Activated CD4-positive, CD25-positive, alpha-beta regulatory T cell (primary cell): ENCODE results near the gene MAU2.
"Not testable (repeated sequence)": the region's sequence is repeated elsewhere in the genome, so short reads cannot be mapped to it uniquely, and the experiment has no call there.

ENCODE experiments used
- DNase-seq, 4 experiments: peaks; one replicate each; lab custom pipeline; 2025; lab: John Stamatoyannopoulos, UW

The MAU2 gene

DNA sequence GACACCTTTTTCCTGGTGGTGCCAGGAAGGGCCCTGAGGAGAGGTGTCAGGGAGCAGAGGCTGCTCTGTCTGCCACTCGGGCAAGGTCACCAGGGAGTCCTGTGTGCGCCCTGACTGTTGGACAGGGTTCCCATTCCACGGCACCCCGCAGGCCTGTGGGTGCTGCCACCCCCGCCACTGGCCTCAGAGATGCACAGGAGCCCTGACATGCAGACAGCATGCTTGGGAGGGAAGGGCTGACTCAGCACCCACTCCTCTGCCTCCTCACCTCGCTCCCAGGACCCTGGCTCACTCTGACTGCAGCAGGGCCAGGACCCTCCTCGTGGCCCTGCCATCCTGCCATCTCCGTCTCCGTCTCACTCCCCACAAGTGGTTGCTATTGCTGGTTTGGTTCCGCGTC, 25.3 kb downstream of the MAU2 start:
- DNase-seq, result no peak

- no peak for DNase-seq
These were observed 26.9 kb downstream of the MAU2 start for GRCh38 chr19:19347401-19348110.

DNA sequence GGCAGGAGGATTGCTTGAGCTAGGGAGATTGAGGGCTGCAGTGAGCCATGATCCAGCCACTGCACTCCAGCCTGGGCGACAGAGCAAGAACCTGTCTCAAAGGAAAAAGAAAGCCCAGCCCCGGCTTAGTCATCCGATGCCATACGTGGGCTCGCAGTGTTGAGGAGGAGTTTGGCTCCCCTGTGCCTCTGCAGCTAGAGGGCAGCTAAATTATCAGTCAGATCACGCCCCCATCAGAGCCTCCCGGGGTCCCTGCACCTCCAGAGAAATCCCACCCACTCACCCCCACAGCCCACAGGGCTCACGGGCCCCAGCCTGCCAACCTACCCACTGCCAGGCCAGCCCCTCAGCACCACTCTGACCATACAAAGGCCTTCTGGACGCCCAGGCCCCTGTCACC, 27.6 kb downstream of the MAU2 start:
- no peak for DNase-seq

GRCh38 chr19:19349365-19349764, 28.7 kb downstream of the MAU2 start:
- DNase-seq, result no peak

DNA sequence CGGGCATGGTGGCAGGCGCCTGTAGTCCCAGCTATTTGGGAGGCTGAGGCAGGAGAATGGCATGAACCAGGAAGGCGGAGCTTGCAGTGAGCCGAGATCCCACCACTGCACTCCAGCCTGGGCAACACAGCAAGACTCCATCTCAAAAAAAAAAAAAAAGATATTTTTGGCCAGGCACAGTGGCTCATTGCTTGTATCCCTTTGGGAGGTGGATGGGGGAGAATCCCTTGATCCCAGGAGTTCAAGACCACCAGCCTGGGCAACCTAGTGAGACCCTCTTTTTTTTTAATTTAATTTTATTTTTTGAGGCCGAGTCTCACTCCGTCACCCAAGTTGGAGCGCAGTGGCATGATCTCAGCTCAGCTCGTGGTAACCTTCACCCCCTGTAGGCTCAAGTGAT, 30.1 kb downstream of the MAU2 start:
- DNase-seq, result not testable (repeated sequence)

- DNase-seq, result no peak
These were observed 32.2 kb downstream of the MAU2 start for GRCh38 chr19:19352823-19353222.

- no peak for DNase-seq
These were observed 33.4 kb downstream of the MAU2 start for GRCh38 chr19:19354007-19354406.

DNA sequence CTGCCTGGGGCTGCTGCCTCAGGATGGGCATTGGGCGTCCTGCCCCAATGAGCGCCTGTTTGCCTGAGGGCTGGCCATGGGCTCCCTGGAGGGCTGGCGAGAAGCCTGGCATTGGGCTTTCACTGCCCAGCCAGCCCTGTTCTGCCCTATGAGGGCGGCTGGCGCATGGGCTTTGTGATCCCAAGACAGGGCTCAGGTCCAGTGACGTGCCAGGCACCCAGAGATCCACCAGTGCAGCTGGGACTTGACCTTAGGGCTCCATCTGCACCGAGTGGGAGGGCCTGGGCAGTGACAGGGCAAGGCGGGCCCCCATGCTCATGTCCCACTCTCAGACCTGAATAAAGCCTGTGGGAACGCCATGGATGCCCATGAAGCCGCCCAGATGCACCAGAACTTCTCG, 34.3 kb downstream of the MAU2 start:
- DNase-seq, result no peak

GRCh38 chr19:19355606-19356139, 35.0 kb downstream of the MAU2 start:
- no peak for DNase-seq

DNA sequence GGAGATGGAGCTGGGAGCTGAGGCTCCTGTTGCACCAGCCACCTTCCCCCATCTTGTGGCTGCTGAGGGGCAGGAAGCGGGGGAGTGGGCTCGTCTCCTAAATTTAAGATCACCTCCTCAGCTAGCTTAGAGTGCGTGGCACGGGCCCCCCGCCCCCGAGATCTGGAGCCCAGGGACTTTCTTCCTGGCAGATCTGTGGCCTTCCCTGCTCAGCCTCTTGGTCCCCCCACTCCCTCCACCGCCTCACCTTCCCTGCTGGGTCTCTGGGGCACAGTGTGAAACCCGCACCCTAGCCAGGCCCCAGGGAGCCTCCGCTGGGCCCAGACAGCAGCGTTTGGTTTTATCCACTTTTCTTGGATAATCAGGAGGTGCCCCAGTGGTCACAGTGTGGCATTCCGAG, 35.9 kb downstream of the MAU2 start:
- DNase-seq, result no peak

GRCh38 chr19:19356901-19357566, 36.4 kb downstream of the MAU2 start:
- DNase-seq, result no peak

DNA sequence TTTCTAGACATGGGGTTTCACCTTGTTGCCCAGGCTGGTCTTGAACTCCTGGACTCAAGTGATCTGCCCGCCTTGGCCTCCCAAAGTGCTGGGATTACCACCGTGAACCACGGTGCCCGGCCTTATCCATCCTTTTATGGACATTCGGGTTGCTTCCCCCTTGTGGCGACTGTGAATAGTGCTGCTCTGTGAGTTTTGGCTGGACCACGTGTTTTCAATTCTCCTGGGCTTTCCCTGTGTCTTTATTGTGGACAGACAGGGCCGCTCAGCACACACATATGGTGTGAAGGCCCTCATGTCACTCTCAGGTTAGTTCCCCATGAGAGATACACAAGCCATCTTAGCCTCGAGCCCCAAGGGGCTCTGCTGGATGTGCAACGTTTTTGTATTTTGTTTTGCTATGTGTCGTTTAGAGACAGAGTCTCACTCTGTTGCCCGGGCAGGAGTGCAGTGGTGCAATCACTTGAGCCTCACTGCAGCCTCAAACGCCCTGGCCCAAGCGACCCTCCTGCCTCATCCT, 40.5 kb downstream of the MAU2 start:
- peak; percentile 16 to 53 (median 32) for DNase-seq

GRCh38 chr19:19362075-19362474, 41.4 kb downstream of the MAU2 start:
- no peak for DNase-seq

DNA sequence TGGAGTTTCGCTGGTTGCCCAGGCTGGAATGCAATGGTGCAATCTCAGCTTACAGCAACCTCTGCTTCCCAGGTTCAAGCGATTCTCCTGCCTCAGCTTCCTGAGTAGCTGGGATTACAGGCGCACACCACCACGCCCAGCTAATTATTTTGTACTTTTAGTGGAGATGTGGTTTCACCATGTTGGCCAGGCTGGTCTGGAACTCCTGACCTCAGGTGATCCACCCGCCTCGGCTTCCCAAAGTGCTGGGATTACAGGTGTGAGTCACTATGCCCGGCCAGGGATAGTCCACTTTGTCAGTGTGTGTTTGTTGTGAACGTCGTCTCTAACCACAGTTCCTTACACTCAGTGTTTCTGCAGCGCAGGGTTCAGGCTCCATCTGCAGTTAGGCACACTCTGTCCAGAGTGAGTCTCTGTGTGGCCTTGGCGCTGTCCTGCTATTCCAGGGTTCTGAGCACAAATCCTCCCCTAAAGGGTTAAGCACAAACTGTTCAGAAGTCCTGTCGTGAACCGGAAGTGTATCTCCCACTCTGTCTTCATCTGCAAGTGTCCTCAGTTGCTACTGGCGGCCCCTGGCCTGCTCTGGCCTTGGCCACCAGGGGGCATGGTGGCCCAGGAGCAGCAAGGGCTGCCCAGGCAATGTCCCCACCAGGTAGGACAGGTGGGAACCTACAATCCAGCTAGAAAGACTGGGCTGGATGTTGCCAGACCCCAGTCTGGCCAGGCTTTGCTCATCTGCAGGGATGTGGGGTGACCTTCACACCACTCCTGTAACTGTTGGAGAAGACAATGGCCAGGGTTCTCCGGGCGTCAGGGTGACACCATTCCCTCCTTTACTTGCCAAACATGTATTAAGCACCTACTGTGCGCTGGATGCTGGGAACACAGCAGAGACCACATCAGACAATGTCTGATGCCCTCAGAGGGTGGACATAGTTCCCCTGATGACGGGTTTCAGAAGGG, 46.1 kb downstream of the MAU2 start:
- DNase-seq, result peak; percentile 37 to 65 (median 50)

DNA sequence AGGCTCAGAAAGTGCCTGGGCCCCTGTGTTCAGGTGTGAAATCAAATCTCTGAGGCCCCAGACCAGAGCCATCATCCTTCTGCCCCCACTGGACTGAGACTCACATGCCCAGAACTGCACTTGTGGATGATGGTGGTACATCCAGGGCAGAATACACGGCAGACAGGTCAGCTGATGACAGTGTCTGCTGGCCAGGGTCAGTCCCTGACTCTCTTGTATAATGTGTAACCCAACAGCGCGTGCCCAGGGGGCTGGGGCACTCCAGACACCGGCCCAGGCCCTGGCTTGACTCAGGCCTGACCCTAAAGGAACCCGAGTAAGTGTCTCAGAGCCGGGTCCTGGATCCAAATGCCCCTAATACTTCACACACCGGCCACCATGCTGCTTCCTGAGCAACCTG, 47.5 kb downstream of the MAU2 start:
- DNase-seq, result no peak

- no peak for DNase-seq
These were observed 50.4 kb downstream of the MAU2 start for GRCh38 chr19:19371059-19371458.

- DNase-seq, result no peak
These were observed 52.2 kb downstream of the MAU2 start for GRCh38 chr19:19372656-19373416.

DNA sequence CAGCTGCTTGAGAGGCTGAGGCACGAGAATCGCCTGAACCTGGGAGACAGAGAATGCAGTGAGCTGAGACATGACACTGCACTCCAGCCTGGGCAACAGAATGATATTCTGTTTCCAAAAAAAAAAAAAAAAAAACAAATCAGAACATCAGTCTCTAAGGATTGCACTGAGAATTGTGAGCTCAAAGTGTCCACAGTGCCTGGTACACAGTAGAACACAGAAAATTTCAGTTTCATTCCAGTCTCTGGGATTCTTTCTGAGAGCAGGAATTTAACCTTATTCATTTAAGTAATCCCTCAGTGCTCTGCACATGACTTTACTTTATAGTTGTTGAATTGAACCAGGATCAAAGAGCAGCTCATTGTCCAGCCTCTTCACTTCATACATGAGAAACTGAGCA, 58.9 kb downstream of the MAU2 start:
- DNase-seq, result no peak

DNA sequence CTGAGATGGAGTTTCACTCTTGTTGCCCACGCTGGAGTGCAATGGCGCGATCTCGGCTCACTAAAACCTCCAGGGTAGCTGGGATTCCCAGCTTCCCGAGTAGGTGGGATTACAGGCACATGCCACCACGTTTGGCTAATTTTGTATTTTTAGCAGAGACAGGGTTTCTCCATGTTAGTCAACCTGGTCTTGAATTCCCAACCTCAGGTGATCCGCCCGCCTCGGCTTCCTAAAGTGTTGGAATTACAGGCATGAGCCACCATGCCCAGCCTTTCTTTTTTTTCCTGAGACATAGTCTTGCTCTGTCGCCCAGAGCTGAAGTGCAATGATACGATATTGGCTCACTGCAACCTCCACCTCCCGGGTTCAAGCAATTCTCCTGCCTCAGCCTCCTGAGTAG, 59.7 kb downstream of the MAU2 start:
- not testable (repeated sequence) for DNase-seq

- no peak for DNase-seq
These were observed 60.6 kb downstream of the MAU2 start for GRCh38 chr19:19381007-19381926.
